RWPE2 (cell line): ENCODE measurements around the gene NXF1.
A peak's percentile ranks its signal among the peaks of the same experiment; 100 is the strongest.
"Not testable (repeated sequence)": the region's sequence is repeated elsewhere in the genome, so short reads cannot be mapped to it uniquely, and the experiment has no call there.

ENCODE experiments used
- ATAC-seq: fragments of 200-7000 bp; cut with Tn5 transposase; 3 replicates; pipeline ENCODE4 v1.9.1; 2021; ENCODE audit warnings: low read depth
- DNase-seq: peaks from one replicate; pipeline ENCODE4 v3.0.0-alpha.2; 2020; ENCODE audit warnings: low spot score
- H3K27ac ChIP-seq: fragments of 450-650 bp; 2 replicates; pipeline ENCODE4 v1.5.1; 2017; ENCODE audit warnings: mild to moderate bottlenecking; ENCODE audit not compliant: poor library complexity, severe bottlenecking
- H3K27me3 ChIP-seq: fragments of 250-450 bp; sonication (Bioruptor Pico); 2 replicates; pipeline ENCODE4 v1.5.1; 2021; ENCODE audit warnings: mild to moderate bottlenecking, moderate library complexity; ENCODE audit not compliant: insufficient read depth, poor library complexity, severe bottlenecking
- H3K36me3 ChIP-seq: fragments of 250-450 bp; sonication (Bioruptor Pico); 2 replicates; pipeline ENCODE4 v1.5.1; 2020; ENCODE audit warnings: low read depth, mild to moderate bottlenecking, moderate library complexity
- H3K4me1 ChIP-seq: fragments of 250-450 bp; sonication (Bioruptor Pico); 2 replicates; pipeline ENCODE4 v1.5.1; 2021; ENCODE audit warnings: mild to moderate bottlenecking, moderate library complexity; ENCODE audit not compliant: insufficient read depth, poor library complexity, severe bottlenecking
- H3K4me3 ChIP-seq: fragments of 250-450 bp; sonication (Bioruptor Pico); 2 replicates; pipeline ENCODE4 v1.5.1; 2021; ENCODE audit warnings: mild to moderate bottlenecking, moderate library complexity; ENCODE audit not compliant: severe bottlenecking
- H3K9me3 ChIP-seq: fragments of 250-450 bp; sonication (Bioruptor Pico); 2 replicates; pipeline ENCODE4 v1.5.1; 2021; ENCODE audit warnings: mild to moderate bottlenecking, moderate library complexity; ENCODE audit not compliant: severe bottlenecking
- TF ChIP-seq, protein P1 (sequence below): fragments of 450-650 bp; IDR thresholded peaks from one replicate; pipeline ENCODE4 v1.5.1; 2017; ENCODE audit warnings: mild to moderate bottlenecking, moderate library complexity; ENCODE audit not compliant: poor library complexity, severe bottlenecking

The NXF1 gene

DNA sequence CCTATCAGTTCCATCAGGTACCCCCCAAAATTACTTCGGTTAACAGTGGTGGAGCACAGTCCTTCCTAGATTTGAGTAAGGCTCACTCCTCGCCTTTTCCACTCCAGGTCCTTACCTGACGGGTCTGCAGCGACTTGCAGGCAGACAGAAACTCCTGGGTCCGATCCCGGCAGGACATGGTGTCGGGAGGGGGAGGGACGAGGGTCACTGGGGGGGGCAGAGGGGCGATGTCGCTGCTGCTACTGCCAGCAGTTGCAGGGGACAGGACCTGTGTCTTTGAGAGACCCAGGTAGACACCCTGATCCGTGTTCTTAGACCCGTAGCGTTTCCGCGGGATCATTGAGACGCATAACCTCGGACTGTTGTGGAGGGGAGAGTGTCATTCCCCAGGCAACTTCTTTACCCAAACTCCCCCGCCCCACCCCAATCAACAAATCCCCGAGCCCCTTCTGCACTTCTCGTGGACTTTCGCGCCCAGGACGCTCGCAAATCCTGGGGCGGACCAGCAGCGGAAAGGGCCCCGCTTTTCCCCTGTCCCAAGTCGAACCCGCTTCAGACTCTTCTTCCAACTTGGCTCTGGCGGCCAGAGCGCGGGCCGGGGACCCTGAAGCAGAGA lies 25.8 kb upstream of the NXF1 start:
- Histone ChIP-seq H3K4me3 (peak overlapping the region; percentile 84), H3K9me3 (no peaks in the 10 kb centered on the region), H3K4me1 (peaks cover 4% of the 10 kb centered on the region), H3K27me3 (no peaks in the 10 kb centered on the region), H3K36me3 (peaks cover 57% of the 10 kb centered on the region), H3K27ac (peak overlapping the region; percentile 50)
- no peak for DNase-seq
- no peak for ATAC-seq
- TF ChIP-seq, protein P1, sequence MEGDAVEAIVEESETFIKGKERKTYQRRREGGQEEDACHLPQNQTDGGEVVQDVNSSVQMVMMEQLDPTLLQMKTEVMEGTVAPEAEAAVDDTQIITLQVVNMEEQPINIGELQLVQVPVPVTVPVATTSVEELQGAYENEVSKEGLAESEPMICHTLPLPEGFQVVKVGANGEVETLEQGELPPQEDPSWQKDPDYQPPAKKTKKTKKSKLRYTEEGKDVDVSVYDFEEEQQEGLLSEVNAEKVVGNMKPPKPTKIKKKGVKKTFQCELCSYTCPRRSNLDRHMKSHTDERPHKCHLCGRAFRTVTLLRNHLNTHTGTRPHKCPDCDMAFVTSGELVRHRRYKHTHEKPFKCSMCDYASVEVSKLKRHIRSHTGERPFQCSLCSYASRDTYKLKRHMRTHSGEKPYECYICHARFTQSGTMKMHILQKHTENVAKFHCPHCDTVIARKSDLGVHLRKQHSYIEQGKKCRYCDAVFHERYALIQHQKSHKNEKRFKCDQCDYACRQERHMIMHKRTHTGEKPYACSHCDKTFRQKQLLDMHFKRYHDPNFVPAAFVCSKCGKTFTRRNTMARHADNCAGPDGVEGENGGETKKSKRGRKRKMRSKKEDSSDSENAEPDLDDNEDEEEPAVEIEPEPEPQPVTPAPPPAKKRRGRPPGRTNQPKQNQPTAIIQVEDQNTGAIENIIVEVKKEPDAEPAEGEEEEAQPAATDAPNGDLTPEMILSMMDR = no peak

DNA sequence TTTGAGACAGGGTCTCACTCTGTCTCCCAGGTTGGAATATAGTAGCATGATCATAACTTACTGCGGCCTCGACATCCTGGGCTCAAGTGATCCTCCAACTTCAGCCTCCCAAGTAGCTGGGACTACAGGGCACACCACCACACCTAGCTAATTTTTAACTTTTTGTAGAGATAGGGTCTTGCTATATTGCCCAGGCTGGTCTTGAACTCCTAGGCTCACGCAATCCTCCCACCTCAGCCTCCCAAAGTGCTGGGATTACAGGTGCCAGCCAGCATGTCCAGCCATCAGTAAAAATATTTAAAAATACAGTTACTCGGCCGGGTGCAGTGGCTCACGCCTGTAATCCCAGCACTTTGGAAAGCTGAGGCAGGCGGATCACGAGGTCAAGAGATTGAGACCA lies 22.9 kb upstream of the NXF1 start:
- H3K4me1 ChIP-seq, DNase-seq, ATAC-seq: not testable (repeated sequence)

GRCh38 chr11:62823677-62824076 lies 18.4 kb upstream of the NXF1 start:
- Histone ChIP-seq H3K9me3 (no peaks in the 10 kb centered on the region), H3K4me1 (no peaks in the 10 kb centered on the region), H3K27ac (no peak overlapping the region), H3K27me3 (no peaks in the 10 kb centered on the region), H3K4me3 (no peak overlapping the region), H3K36me3 (peaks cover 87% of the 10 kb centered on the region)
- ATAC-seq (peak; percentile 52; the same call in 2 of the 3 replicates), DNase-seq (no peak)
- TF ChIP-seq, protein P1 = no peak

More for the DNA sequence above, 22.9 kb upstream of the NXF1 start:
- not testable (repeated sequence) for H3K27ac ChIP-seq, H3K27me3 ChIP-seq, H3K9me3 ChIP-seq, H3K4me3 ChIP-seq
- peaks cover 64% of the 10 kb centered on the region for H3K36me3 ChIP-seq

- TF ChIP-seq, protein P1 = no peak
- Histone ChIP-seq H3K9me3 (no peaks in the 10 kb centered on the region), H3K4me3 (no peak overlapping the region), H3K27me3 (no peaks in the 10 kb centered on the region), H3K36me3 (peaks cover 45% of the 10 kb centered on the region), H3K27ac (no peak overlapping the region), H3K4me1 (no peaks in the 10 kb centered on the region)
- DNase-seq = no peak
- no peak for ATAC-seq
These were observed 11.9 kb upstream of the NXF1 start for GRCh38 chr11:62817129-62817528.

DNA sequence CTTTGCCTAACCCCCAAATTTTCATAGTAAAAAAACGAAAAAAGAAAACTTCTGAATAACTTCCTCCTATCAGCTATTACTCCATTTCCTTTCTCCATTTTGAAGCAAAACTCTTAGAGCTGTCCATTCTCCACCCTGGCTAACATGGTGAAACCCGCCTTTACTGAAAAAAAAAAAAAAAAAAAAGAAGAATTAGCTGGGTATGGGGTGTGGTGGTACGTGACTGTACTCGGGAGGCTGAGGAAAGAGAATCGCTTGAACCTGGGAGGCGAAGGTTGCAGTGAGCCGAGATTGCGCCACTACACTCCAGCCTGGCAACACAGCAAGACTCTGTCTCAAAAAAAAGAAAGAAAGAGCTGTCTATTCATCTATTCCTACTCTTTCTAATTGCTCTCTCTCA lies 11.3 kb upstream of the NXF1 start:
- no peak overlapping the region for H3K27ac ChIP-seq
- ATAC-seq = no peak
- no peaks in the 10 kb centered on the region for H3K27me3 ChIP-seq
- no peak overlapping the region for H3K4me3 ChIP-seq
- no peaks in the 10 kb centered on the region for H3K9me3 ChIP-seq
- H3K4me1 ChIP-seq = no peaks in the 10 kb centered on the region
- H3K36me3 ChIP-seq = peaks cover 40% of the 10 kb centered on the region
- TF ChIP-seq, protein P1 = no peak
- no peak for DNase-seq
